HepG2 (cell line): Measurements from ENCODE around the gene PSMB10. TPM values are rescaled to one million over a fixed set of nuclear protein-coding genes. Genes with fewer than 3 reads are reported as not detected.

Experiments
- ATF1 ChIP-seq: IDR thresholded peaks from 2 replicates; pipeline ENCODE4 v1.6.1; 2016; ENCODE audit warnings: mild to moderate bottlenecking, control low read depth
- CC2D1A ChIP-seq: sonication (generic); formaldehyde crosslinking; IDR thresholded peaks from 2 replicates; pipeline ENCODE4 v1.8.1; 2023; ENCODE audit warnings: mild to moderate bottlenecking, missing genetic modification reagents
- DPF2 ChIP-seq: sonication (generic); formaldehyde crosslinking; IDR thresholded peaks from 2 replicates; pipeline ENCODE4 v1.4.0; 2020; ENCODE audit warnings: mild to moderate bottlenecking, low read depth, missing genetic modification reagents, borderline replicate concordance
- GATAD1 ChIP-seq: IDR thresholded peaks from 2 replicates; pipeline ENCODE4 v1.6.1; 2016; ENCODE audit warnings: missing genetic modification reagents, missing compliant biosample characterization
- HCFC1 ChIP-seq: fragments of 150-350 bp; IDR thresholded peaks from 2 replicates; pipeline ENCODE4 v1.6.1; 2014; ENCODE audit warnings: low read depth, low read length
- HOXA3 ChIP-seq: sonication (generic); formaldehyde crosslinking; IDR thresholded peaks from 2 replicates; pipeline ENCODE4 v1.5.0; 2020; ENCODE audit warnings: missing genetic modification reagents
- IKZF4 ChIP-seq: sonication (generic); formaldehyde crosslinking; IDR thresholded peaks from 2 replicates; pipeline ENCODE4 v1.5.1; 2020; ENCODE audit warnings: borderline replicate concordance, mild to moderate bottlenecking, low read depth, missing genetic modification reagents; ENCODE audit errors: not compliant biosample characterization
- MATR3 ChIP-seq: sonication (generic); formaldehyde crosslinking; IDR thresholded peaks from 2 replicates; pipeline ENCODE4 v1.4.0; 2020; ENCODE audit warnings: missing genetic modification reagents
- MLLT10 ChIP-seq: sonication (generic); formaldehyde crosslinking; IDR thresholded peaks from 2 replicates; pipeline ENCODE4 v1.4.0; 2020; ENCODE audit warnings: missing genetic modification reagents
- TGIF2 ChIP-seq: IDR thresholded peaks from 2 replicates; pipeline ENCODE4 v1.6.1; 2016; ENCODE audit warnings: control low read depth, missing compliant biosample characterization
- XRCC5 ChIP-seq: fragments of 200-400 bp; formaldehyde crosslinking; optimal IDR thresholded peaks from 2 replicates; pipeline ENCODE3; 2017; ENCODE audit warnings: mild to moderate bottlenecking, low read length
- ZNF333 ChIP-seq: sonication (generic); formaldehyde crosslinking; IDR thresholded peaks from 2 replicates; pipeline ENCODE4 v1.4.0; 2020; ENCODE audit warnings: mild to moderate bottlenecking, missing genetic modification reagents, borderline replicate concordance
- ZNF652 ChIP-seq: IDR thresholded peaks from 2 replicates; pipeline ENCODE4 v1.6.1; 2016; ENCODE audit warnings: low read depth, borderline replicate concordance
- ZNF720 ChIP-seq: sonication (generic); formaldehyde crosslinking; IDR thresholded peaks from 2 replicates; pipeline ENCODE4 v1.4.0; 2020; ENCODE audit warnings: missing genetic modification reagents
- ZNF737 ChIP-seq: sonication (generic); formaldehyde crosslinking; IDR thresholded peaks from 2 replicates; pipeline ENCODE4 v1.5.0; 2020; ENCODE audit warnings: missing genetic modification reagents, mild to moderate bottlenecking, borderline replicate concordance
- polyA plus RNA-seq, 8 experiments: library from polyadenylated mRNA; depleted of rRNA in 3 of 8; stranded (reverse) in 7 of 8; unstranded in 1 of 8; fragments of >200 nt; fragmentation: Illumina TruSeq in 4 of 8; extraction: Trizol in 4 of 8; gene quantifications; 2 replicates each; pipeline versions ENCODE4 v1.2.1 to v1.2.3, GENCODE V29; 2011 to 2016; ENCODE audit warnings: low read depth in 4 of 8, missing spikeins in 1 of 8, mixed read lengths in 1 of 8; ENCODE audit not compliant: insufficient read depth in 1 of 8
- total RNA-seq, 5 experiments: library from RNA; depleted of rRNA; stranded (reverse); fragments of >200 nt; fragmentation: Illumina TruSeq; extraction: Trizol; gene quantifications; 2 replicates each; pipeline ENCODE4 v1.2.3, GENCODE V29; 2016; ENCODE audit warnings: low read depth in 1 of 5
- TF ChIP-seq, protein P1 (sequence below): sonication (generic); formaldehyde crosslinking; IDR thresholded peaks from 2 replicates; pipeline ENCODE4 v1.4.0; 2020; ENCODE audit warnings: missing genetic modification reagents, mild to moderate bottlenecking, borderline replicate concordance
- TF ChIP-seq, protein P2 (sequence below): sonication (generic); formaldehyde crosslinking; IDR thresholded peaks from 2 replicates; pipeline ENCODE4 v1.4.0; 2020; ENCODE audit warnings: mild to moderate bottlenecking, missing genetic modification reagents
- TF ChIP-seq, protein P3 (sequence below): sonication (generic); formaldehyde crosslinking; IDR thresholded peaks from 2 replicates; pipeline ENCODE4 v1.4.0; 2020; ENCODE audit warnings: low read depth, mild to moderate bottlenecking, missing genetic modification reagents
- TF ChIP-seq, protein P4 (sequence below): sonication (generic); formaldehyde crosslinking; IDR thresholded peaks from 2 replicates; pipeline ENCODE4 v1.8.0; 2022; ENCODE audit warnings: missing genetic modification reagents, mild to moderate bottlenecking, inconsistent platforms, borderline replicate concordance
- TF ChIP-seq, protein P5 (sequence below): sonication (generic); formaldehyde crosslinking; IDR thresholded peaks from 2 replicates; pipeline ENCODE4 v1.8.1; 2022; ENCODE audit warnings: mild to moderate bottlenecking, missing genetic modification reagents

Gene PSMB10
- total and polyA plus RNA-seq, 2 of the 13 experiments (the other 11 are each of a cell fraction or from before 2014, with no cell fraction given) = 12.7 to 65.9 TPM

DNA sequence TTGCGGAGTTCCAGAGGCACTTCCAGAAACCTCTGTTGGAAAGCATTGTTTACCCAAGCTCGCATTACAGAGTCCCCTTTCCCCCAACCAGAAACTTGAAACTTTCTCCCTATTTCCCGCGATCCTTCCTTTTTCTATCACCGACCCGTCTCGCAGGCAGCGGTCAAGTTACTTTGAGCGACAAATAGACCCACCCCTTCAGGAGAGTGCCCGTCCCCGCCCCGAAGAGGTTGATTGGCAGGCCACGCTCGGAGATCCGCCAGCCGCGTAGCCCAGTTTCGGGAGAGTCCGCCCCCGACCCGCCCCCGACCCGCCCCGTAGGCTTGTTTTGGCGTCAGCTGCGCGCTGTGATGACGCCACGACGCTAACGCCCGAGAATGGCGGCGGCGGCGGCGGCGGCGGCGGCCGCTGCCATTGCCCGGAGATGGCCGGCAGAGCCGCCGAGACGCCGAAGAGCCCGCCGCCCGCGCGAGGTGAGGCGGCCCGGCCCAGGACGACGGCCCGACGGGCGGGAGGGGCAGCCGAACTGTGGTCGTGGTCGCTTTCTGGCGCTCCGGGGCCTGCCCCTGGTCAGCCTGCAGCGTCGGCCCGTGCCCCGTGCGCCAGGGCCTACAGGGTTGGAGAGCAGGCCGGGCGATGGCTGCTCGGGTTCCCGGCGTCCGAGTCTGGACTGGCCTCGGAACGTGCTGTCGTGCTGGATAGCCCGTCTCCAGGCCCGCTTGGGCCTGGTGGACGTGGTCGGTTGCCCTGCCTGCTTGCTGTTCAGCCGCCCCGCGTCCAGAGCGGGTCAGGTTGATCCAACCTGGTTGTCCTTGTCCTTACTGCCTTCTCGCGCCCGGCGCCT, 43.5 kb downstream of the PSMB10 start, which contains the start of gene PSKH1 (continued):
- TF ChIP-seq IKZF4 (no peak), HCFC1 (peak; percentile 40; the same call in 1 of the 2 replicates), ATF1 (CRISPR knock-in tag) (peak; percentile 92), DPF2 (CRISPR knock-in tag) (no peak), TGIF2 (CRISPR knock-in tag) (peak; percentile 26; the same call in 1 of the 2 replicates), GATAD1 (peak; percentile 88), ZNF720 (no peak), MATR3 (CRISPR knock-in tag) (no peak), ZNF737 (CRISPR knock-in tag) (no peak), CC2D1A (CRISPR knock-in tag) (no peak), ZNF652 (CRISPR knock-in tag) (no peak), ZNF333 (CRISPR knock-in tag) (peak; percentile 96), MLLT10 (no peak; the same call in 1 of the 2 replicates), HOXA3 (CRISPR knock-in tag) (peak; percentile 99), XRCC5 (peak; percentile 62)
- TF ChIP-seq, protein P1, sequence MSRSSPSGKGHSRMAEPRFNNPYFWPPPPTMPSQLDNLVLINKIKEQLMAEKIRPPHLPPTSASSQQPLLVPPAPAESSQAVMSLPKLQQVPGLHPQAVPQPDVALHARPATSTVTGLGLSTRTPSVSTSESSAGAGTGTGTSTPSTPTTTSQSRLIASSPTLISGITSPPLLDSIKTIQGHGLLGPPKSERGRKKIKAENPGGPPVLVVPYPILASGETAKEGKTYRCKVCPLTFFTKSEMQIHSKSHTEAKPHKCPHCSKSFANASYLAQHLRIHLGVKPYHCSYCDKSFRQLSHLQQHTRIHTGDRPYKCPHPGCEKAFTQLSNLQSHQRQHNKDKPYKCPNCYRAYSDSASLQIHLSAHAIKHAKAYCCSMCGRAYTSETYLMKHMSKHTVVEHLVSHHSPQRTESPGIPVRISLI (CRISPR knock-in tag) = peak; percentile 39; the same call in 1 of the 2 replicates
- TF ChIP-seq, protein P2, sequence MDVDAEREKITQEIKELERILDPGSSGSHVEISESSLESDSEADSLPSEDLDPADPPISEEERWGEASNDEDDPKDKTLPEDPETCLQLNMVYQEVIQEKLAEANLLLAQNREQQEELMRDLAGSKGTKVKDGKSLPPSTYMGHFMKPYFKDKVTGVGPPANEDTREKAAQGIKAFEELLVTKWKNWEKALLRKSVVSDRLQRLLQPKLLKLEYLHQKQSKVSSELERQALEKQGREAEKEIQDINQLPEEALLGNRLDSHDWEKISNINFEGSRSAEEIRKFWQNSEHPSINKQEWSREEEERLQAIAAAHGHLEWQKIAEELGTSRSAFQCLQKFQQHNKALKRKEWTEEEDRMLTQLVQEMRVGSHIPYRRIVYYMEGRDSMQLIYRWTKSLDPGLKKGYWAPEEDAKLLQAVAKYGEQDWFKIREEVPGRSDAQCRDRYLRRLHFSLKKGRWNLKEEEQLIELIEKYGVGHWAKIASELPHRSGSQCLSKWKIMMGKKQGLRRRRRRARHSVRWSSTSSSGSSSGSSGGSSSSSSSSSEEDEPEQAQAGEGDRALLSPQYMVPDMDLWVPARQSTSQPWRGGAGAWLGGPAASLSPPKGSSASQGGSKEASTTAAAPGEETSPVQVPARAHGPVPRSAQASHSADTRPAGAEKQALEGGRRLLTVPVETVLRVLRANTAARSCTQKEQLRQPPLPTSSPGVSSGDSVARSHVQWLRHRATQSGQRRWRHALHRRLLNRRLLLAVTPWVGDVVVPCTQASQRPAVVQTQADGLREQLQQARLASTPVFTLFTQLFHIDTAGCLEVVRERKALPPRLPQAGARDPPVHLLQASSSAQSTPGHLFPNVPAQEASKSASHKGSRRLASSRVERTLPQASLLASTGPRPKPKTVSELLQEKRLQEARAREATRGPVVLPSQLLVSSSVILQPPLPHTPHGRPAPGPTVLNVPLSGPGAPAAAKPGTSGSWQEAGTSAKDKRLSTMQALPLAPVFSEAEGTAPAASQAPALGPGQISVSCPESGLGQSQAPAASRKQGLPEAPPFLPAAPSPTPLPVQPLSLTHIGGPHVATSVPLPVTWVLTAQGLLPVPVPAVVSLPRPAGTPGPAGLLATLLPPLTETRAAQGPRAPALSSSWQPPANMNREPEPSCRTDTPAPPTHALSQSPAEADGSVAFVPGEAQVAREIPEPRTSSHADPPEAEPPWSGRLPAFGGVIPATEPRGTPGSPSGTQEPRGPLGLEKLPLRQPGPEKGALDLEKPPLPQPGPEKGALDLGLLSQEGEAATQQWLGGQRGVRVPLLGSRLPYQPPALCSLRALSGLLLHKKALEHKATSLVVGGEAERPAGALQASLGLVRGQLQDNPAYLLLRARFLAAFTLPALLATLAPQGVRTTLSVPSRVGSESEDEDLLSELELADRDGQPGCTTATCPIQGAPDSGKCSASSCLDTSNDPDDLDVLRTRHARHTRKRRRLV (CRISPR knock-in tag) = no peak
- TF ChIP-seq, protein P3, sequence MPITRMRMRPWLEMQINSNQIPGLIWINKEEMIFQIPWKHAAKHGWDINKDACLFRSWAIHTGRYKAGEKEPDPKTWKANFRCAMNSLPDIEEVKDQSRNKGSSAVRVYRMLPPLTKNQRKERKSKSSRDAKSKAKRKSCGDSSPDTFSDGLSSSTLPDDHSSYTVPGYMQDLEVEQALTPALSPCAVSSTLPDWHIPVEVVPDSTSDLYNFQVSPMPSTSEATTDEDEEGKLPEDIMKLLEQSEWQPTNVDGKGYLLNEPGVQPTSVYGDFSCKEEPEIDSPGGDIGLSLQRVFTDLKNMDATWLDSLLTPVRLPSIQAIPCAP (CRISPR knock-in tag) = 0 out of 2 replicates have a peak, but pooled peaks have one; percentile 34
- TF ChIP-seq, protein P4, sequence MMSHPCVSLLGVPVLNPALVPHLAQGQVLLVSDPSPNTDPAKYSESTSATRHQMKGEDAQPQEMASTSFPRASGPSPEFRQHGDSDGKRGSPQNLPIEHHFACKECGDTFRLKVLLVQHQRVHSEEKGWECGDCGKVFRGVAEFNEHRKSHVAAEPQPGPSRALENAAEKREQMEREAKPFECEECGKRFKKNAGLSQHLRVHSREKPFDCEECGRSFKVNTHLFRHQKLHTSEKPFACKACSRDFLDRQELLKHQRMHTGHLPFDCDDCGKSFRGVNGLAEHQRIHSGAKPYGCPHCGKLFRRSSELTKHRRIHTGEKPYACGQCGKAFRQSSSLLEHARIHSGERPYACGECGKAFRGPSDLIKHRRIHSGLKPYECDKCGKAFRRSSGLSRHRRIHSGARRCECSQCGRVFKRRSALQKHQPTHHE = no peak; the same call in 1 of the 2 replicates
- TF ChIP-seq, protein P5, sequence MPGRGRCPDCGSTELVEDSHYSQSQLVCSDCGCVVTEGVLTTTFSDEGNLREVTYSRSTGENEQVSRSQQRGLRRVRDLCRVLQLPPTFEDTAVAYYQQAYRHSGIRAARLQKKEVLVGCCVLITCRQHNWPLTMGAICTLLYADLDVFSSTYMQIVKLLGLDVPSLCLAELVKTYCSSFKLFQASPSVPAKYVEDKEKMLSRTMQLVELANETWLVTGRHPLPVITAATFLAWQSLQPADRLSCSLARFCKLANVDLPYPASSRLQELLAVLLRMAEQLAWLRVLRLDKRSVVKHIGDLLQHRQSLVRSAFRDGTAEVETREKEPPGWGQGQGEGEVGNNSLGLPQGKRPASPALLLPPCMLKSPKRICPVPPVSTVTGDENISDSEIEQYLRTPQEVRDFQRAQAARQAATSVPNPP (CRISPR knock-in tag) = no peak
